H1 (cell line): Measurements from ENCODE around the gene IL37. TPM values are rescaled to one million over a fixed set of nuclear protein-coding genes. Genes with fewer than 3 reads are reported as not detected.
"Not testable (repeated sequence)": the region's sequence is repeated elsewhere in the genome, so short reads cannot be mapped to it uniquely, and the experiment has no call there.

Source experiments
- CTCF ChIA-PET: fragments of 300-600 bp; sonication (Branson Sonifier 250); formaldehyde crosslinking; loops from one replicate; lab custom pipeline; 2021; ENCODE audit not compliant: partially characterized antibody; lab: Charles Lee
- POLR2A ChIA-PET: fragments of 300-600 bp; sonication (Branson Sonifier 250); formaldehyde crosslinking; loops from one replicate; lab custom pipeline; 2021; ENCODE audit warnings: inconsistent platforms; ENCODE audit not compliant: partially characterized antibody; lab: Charles Lee
- DNase-seq, 2 experiments: peaks; one replicate each; pipeline versions ENCODE4 v3.0.0 to v3.0.0-alpha.2; 2010 to 2022; ENCODE audit warnings: low spot score in 2 of 2, low read depth in 1 of 2, mixed read lengths in 1 of 2
- FAIRE-seq: peaks from 2 replicates; lab custom pipeline; 2011; peaks lifted over from hg19 to GRCh38; lab: Jason Lieb, UNC
- H2AFZ ChIP-seq: 2 replicates; pipeline ENCODE4 v1.8.1; 2012; ENCODE audit warnings: low read length, inconsistent platforms
- H2AK5ac ChIP-seq: 2 replicates; pipeline ENCODE4 v1.6.1; 2013; ENCODE audit warnings: low read depth, low read length
- H2BK120ac ChIP-seq: replicated peaks from 2 replicates; pipeline ENCODE3; 2013; ENCODE audit warnings: low read depth, low read length, inconsistent platforms
- H2BK12ac ChIP-seq: 2 replicates; pipeline ENCODE4 v1.6.1; 2013; ENCODE audit warnings: low read depth, low read length
- H2BK15ac ChIP-seq: 2 replicates; pipeline ENCODE4 v1.6.1; 2013; ENCODE audit warnings: low read length
- H2BK20ac ChIP-seq: 2 replicates; pipeline ENCODE4 v1.6.1; 2013; ENCODE audit warnings: low read length
- H2BK5ac ChIP-seq: 2 replicates; pipeline ENCODE4 v1.6.1; 2013; ENCODE audit warnings: low read depth, low read length
- H3K14ac ChIP-seq: 2 replicates; pipeline ENCODE4 v1.6.1; 2013; ENCODE audit warnings: inconsistent platforms; ENCODE audit not compliant: insufficient read length
- H3K18ac ChIP-seq: 2 replicates; pipeline ENCODE4 v1.6.1; 2013; ENCODE audit warnings: low read length; ENCODE audit errors: extremely low read depth
- H3K23ac ChIP-seq: 2 replicates; pipeline ENCODE4 v1.6.1; 2013; ENCODE audit warnings: inconsistent platforms; ENCODE audit not compliant: insufficient read length
- H3K23me2 ChIP-seq: 2 replicates; pipeline ENCODE4 v1.6.1; 2013; ENCODE audit warnings: low read depth, low read length
- H3K27ac ChIP-seq: 2 replicates; pipeline ENCODE4 v1.6.1; 2011; ENCODE audit warnings: low read depth, low read length, inconsistent platforms
- H3K27me3 ChIP-seq, 4 experiments: replicated peaks in 1 of 4; 1 replicate in 1 of 4; 2 replicates in 3 of 4; pipeline versions ENCODE4 v1.6.1 to v1.8.1; 2011 to 2013; ENCODE audit warnings: low read length in 3 of 4, mild to moderate bottlenecking in 3 of 4, inconsistent platforms in 2 of 4, mixed read lengths in 2 of 4, moderate library complexity in 1 of 4; ENCODE audit not compliant: control insufficient read depth in 3 of 4, insufficient read depth in 3 of 4; ENCODE audit errors: extremely low read depth in 1 of 4
- H3K36me3 ChIP-seq, 4 experiments: 2 replicates each; pipeline versions ENCODE4 v1.6.1 to v1.8.1; 2011 to 2013; ENCODE audit warnings: mild to moderate bottlenecking in 4 of 4, low read length in 3 of 4, moderate library complexity in 2 of 4, control low read depth in 1 of 4, inconsistent platforms in 1 of 4; ENCODE audit not compliant: insufficient read depth in 4 of 4, control insufficient read depth in 2 of 4
- H3K4ac ChIP-seq: replicated peaks from 2 replicates; pipeline ENCODE3; 2013; ENCODE audit warnings: low read length, low read depth, mixed read lengths, inconsistent platforms; ENCODE audit not compliant: insufficient read length
- H3K4me1 ChIP-seq, 4 experiments: replicated peaks in 1 of 4; 1 replicate in 1 of 4; 2 replicates in 3 of 4; pipeline versions ENCODE4 v1.6.1 to v1.8.1; 2011 to 2013; ENCODE audit warnings: low read length in 3 of 4, inconsistent platforms in 2 of 4, mixed read lengths in 1 of 4; ENCODE audit not compliant: insufficient read depth in 4 of 4, control insufficient read depth in 3 of 4
- H3K4me2 ChIP-seq, 2 experiments: 2 replicates each; pipeline versions ENCODE4 v1.6.1 to v1.8.1; 2011 to 2013; ENCODE audit warnings: low read depth in 2 of 2, low read length in 2 of 2, control low read depth in 1 of 2, inconsistent platforms in 1 of 2, mild to moderate bottlenecking in 1 of 2; ENCODE audit not compliant: insufficient read depth in 1 of 2
- H3K4me3 ChIP-seq, 4 experiments: fragments of 200-600, 300-600 bp in 1 of 4; sonication (generic), shearing (Covaris generic), sonication (Bioruptor Twin) in 1 of 4; 2 replicates each; pipeline versions ENCODE4 v1.5.1 to v1.8.1; 2011 to 2016; ENCODE audit warnings: low read length in 4 of 4, low read depth in 3 of 4, control low read depth in 2 of 4, inconsistent platforms in 2 of 4, mild to moderate bottlenecking in 2 of 4, mixed read lengths in 1 of 4, moderate library complexity in 1 of 4; ENCODE audit not compliant: insufficient read depth in 2 of 4; ENCODE audit errors: extremely low read depth in 1 of 4
- H3K56ac ChIP-seq: replicated peaks from 2 replicates; pipeline ENCODE3; 2013; ENCODE audit warnings: low read depth, mild to moderate bottlenecking, mixed read lengths, low read length, inconsistent platforms; ENCODE audit not compliant: insufficient read length
- H3K79me1 ChIP-seq: 2 replicates; pipeline ENCODE4 v1.6.1; 2013; ENCODE audit warnings: low read depth, low read length, control low read depth
- H3K79me2 ChIP-seq, 2 experiments: 2 replicates each; pipeline versions ENCODE4 v1.6.1 to v1.8.1; 2012 to 2013; ENCODE audit warnings: low read length in 2 of 2, mild to moderate bottlenecking in 2 of 2, inconsistent platforms in 1 of 2; ENCODE audit not compliant: insufficient read depth in 2 of 2, control insufficient read depth in 1 of 2
- H3K9ac ChIP-seq, 4 experiments: replicated peaks in 1 of 4; 1 replicate in 1 of 4; 2 replicates in 3 of 4; pipeline versions ENCODE4 v1.6.1 to v1.8.1; 2011 to 2013; ENCODE audit warnings: low read depth in 3 of 4, low read length in 3 of 4, control low read depth in 2 of 4, mild to moderate bottlenecking in 2 of 4, moderate library complexity in 2 of 4, inconsistent platforms in 1 of 4; ENCODE audit errors: extremely low read depth in 1 of 4
- H3K9me3 ChIP-seq, 2 experiments: 2 replicates each; pipeline versions ENCODE4 v1.6.1 to v1.8.1; 2012 to 2013; ENCODE audit warnings: mild to moderate bottlenecking in 2 of 2, moderate library complexity in 2 of 2, control low read depth in 1 of 2, inconsistent platforms in 1 of 2, low read depth in 1 of 2, low read length in 1 of 2, mixed read lengths in 1 of 2; ENCODE audit not compliant: insufficient read depth in 2 of 2
- H4K20me1 ChIP-seq, 2 experiments: replicated peaks in 1 of 2; 2 replicates each; pipeline versions ENCODE3 to v1.8.1; 2011 to 2013; ENCODE audit warnings: inconsistent platforms in 2 of 2, low read length in 2 of 2, mild to moderate bottlenecking in 1 of 2; ENCODE audit not compliant: insufficient read depth in 2 of 2, control insufficient read depth in 1 of 2
- H4K5ac ChIP-seq: 2 replicates; pipeline ENCODE4 v1.6.1; 2013; ENCODE audit warnings: low read length, low read depth, mixed read lengths, inconsistent platforms; ENCODE audit not compliant: insufficient read length
- H4K8ac ChIP-seq: 2 replicates; pipeline ENCODE4 v1.8.0; 2013; ENCODE audit warnings: mild to moderate bottlenecking, moderate library complexity, low read length, inconsistent platforms; ENCODE audit not compliant: insufficient read depth; ENCODE audit errors: extremely low read depth
- H4K91ac ChIP-seq: replicated peaks from 2 replicates; pipeline ENCODE3; 2013; ENCODE audit warnings: low read length, mixed read lengths, inconsistent platforms; ENCODE audit not compliant: insufficient read length
- WGBS, 2 experiments: shearing (Covaris generic) in 1 of 2; methylation state at CpG; one replicate each; pipeline versions ENCODE4 v1.1.6 to v1.1.7; 2013 to 2015; ENCODE audit warnings: low lambda C conversion rate in 2 of 2, mixed read lengths in 2 of 2, inconsistent platforms in 1 of 2, low coverage in 1 of 2, missing lambda C conversion rate in 1 of 2; ENCODE audit not compliant: insufficient replicate concordance in 2 of 2, insufficient coverage in 1 of 2, insufficient read length in 1 of 2; ENCODE audit errors: extremely low coverage in 1 of 2, missing lambda C conversion rate in 1 of 2; 5-methylcytosine and 5-hydroxymethylcytosine counted together
- polyA plus RNA-seq, 7 experiments: library from polyadenylated mRNA; depleted of rRNA in 3 of 7; stranded (reverse) in 5 of 7; unstranded in 2 of 7; fragments of >200 nt in 5 of 7; fragments of 200-250 nt in 2 of 7; gene quantifications; 1 replicate in 5 of 7; 2 replicates in 1 of 7; 4 replicates in 1 of 7; pipeline versions ENCODE4 v1.2.1 to v1.2.3, GENCODE V29; 2011 to 2013; ENCODE audit warnings: missing spikeins in 2 of 7, mixed read lengths in 2 of 7
- total RNA-seq: library from RNA; stranded (reverse); fragmentation: NEBNext Ultra II Directional; extraction: Animal tissue kit (Norgen Biotek cat#: 25700); gene quantifications from 2 replicates; pipeline ENCODE4 v1.2.1, GENCODE V29; 2021

IL37 gene
- total and polyA plus RNA-seq, 2 of the 8 experiments (the other 6 are each of a cell fraction or from before 2014, with no cell fraction given), result 0.18 TPM; not detected in 1

- H2BK5ac ChIP-seq, H2BK15ac ChIP-seq, H3K18ac ChIP-seq, H3K4ac ChIP-seq, H3K79me1 ChIP-seq, H3K14ac ChIP-seq, H3K36me3 ChIP-seq, H3K9ac ChIP-seq, DNase-seq, H3K4me1 ChIP-seq, H4K5ac ChIP-seq, H2BK12ac ChIP-seq, H2BK20ac ChIP-seq, H3K4me3 ChIP-seq, H3K23me2 ChIP-seq, H3K4me2 ChIP-seq, H4K91ac ChIP-seq, H4K8ac ChIP-seq, H3K9me3 ChIP-seq, H4K20me1 ChIP-seq, H3K56ac ChIP-seq, H2AK5ac ChIP-seq, H3K27me3 ChIP-seq, H3K27ac ChIP-seq, FAIRE-seq, H3K23ac ChIP-seq, H2BK120ac ChIP-seq, H2AFZ ChIP-seq, H3K79me2 ChIP-seq, POLR2A ChIA-PET: not testable (repeated sequence)
- CTCF ChIA-PET, result interaction anchor here (0.7 to 5.9 kb wide), 3 partner anchors 16 to 155 kb away, joined by 3 to 40 read pairs (median 8); no protein-coding TSS in a partner anchor
- 93% methylated on average over 3 of the region's 3 CpGs; no CpG with 5 or more reads in 1 of the 2 experiments for WGBS, 2 experiments
These were observed 9.4 kb upstream of the IL37 start for GRCh38 chr2:112901431-112902065.
